ENCODE results near the gene ENOPH1. TPM values are rescaled to one million over a fixed set of nuclear protein-coding genes. Genes with fewer than 3 reads are reported as not detected.

Gene ENOPH1
- total and polyA plus RNA-seq, 2 of the 13 experiments (the other 11 are each of a cell fraction or from before 2014, with no cell fraction given), result 15.5 to 64.3 TPM

GRCh38 chr4:82434949-82435348, 4.6 kb downstream of the ENOPH1 start (continued):
- no peak for TF ChIP-seq ZNF501 (CRISPR knock-in tag; IDR thresholded peaks at IDR 0.05)
- no peak for TF ChIP-seq ZNF720 (CRISPR knock-in tag; IDR thresholded peaks at IDR 0.05)
- TF ChIP-seq SRSF1 (optimal IDR thresholded peaks at IDR 0.05; ENCODE audit: low read depth, low read length), result no peak
- TF ChIP-seq ZHX2 (IDR thresholded peaks at IDR 0.05; ENCODE audit: low read depth), result no peak
- no peak for TF ChIP-seq ZHX2 (CRISPR knock-in tag; IDR thresholded peaks at IDR 0.05; ENCODE audit: borderline replicate concordance)
- no peak for TF ChIP-seq ZBTB40 (IDR thresholded peaks at IDR 0.05)
- no peak for TF ChIP-seq ZBTB40 (CRISPR knock-in tag; IDR thresholded peaks at IDR 0.05)
- TF ChIP-seq NFAT5 (CRISPR knock-in tag; IDR thresholded peaks at IDR 0.05), result no peak
- no peak for TF ChIP-seq MAFG (CRISPR knock-in tag; IDR thresholded peaks at IDR 0.05)
- no peak for TF ChIP-seq BORCS8-MEF2B (CRISPR knock-in tag; IDR thresholded peaks at IDR 0.05)
